HG03135 (cell line): ENCODE data around the gene TAF11L2.
"Not testable (repeated sequence)": the region's sequence is repeated elsewhere in the genome, so short reads cannot be mapped to it uniquely, and the experiment has no call there.

Experiments
- ATAC-seq: cut with Tn5 transposase; IDR thresholded peaks from one replicate; pipeline ENCODE4 v1.9.1; 2021; ENCODE audit warnings: mild to moderate bottlenecking, moderate library complexity; ENCODE audit not compliant: unreplicated experiment

TAF11L2 gene

DNA sequence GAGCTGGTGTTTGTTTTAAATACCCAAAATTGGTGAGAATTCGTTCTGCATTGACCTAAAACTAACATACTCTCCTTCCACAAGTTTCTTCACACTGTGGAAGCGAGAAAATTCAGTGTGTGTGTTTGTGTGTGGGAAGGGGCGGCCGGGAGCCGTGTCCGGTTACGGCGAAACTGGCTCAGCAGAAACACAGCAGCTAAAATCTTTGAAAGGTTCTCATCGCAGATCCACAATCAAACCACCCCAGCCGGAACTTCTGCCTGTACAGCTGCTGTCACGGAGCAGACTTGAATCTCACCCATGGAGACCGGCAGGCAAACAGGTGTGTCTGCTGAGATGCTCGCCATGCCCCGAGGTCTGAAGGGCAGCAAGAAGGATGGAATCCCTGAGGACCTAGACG lies 26.9 kb downstream of the TAF11L2 start, which contains the start of gene TAF11L5:
TSS of gene TAF11L5 (plus strand) at position 301 of the 400 bp plus-strand sequence.
- ATAC-seq, result not testable (repeated sequence)

DNA sequence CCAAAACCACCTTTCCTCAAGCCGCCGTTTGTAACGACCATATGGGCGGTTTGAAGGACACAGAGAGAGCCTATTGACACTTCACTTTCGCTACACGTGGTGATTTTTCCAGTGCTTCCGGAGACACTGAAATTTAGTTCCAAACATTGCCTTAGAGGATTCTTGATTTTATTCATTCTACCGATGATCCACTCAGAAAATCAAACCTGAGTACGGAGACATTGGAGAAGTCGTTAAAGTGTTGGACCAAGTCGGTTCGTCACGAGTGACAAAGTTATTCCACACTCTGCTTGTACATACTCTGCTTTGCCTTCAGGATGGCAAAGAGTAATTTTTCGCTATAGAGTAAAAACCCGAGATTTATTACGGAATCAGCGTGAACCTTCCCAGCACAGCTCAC lies 28.5 kb downstream of the TAF11L2 start:
- not testable (repeated sequence) for ATAC-seq

DNA sequence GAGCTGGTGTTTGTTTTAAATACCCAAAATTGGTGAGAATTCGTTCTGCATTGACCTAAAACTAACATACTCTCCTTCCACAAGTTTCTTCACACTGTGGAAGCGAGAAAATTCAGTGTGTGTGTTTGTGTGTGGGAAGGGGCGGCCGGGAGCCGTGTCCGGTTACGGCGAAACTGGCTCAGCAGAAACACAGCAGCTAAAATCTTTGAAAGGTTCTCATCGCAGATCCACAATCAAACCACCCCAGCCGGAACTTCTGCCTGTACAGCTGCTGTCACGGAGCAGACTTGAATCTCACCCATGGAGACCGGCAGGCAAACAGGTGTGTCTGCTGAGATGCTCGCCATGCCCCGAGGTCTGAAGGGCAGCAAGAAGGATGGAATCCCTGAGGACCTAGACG lies 30.3 kb downstream of the TAF11L2 start, which contains the start of gene TAF11L6:
TSS of gene TAF11L6 (plus strand) at position 301 of the 400 bp plus-strand sequence.
- ATAC-seq, result not testable (repeated sequence)
